Caki2 (cell line): ENCODE measurements around the gene LRCH1. TPM values are rescaled to one million over a fixed set of nuclear protein-coding genes. Genes with fewer than 3 reads are reported as not detected.
"Not testable (repeated sequence)": the region's sequence is repeated elsewhere in the genome, so short reads cannot be mapped to it uniquely, and the experiment has no call there.

ENCODE experiments used
- DNase-seq: peaks from one replicate; pipeline ENCODE4 v3.0.0-alpha.2; 2015; ENCODE audit warnings: low read depth
- in situ Hi-C: cut with HindIII; loops from 2 replicates; pipeline ENCODE4 v1.10.0; 2016; ENCODE audit warnings: low sequenced_read_pairs, low pct_unique_long_range_greater_than_20kb, mixed read lengths
- total RNA-seq: library from RNA; depleted of rRNA; stranded (reverse); fragments of >200 nt; shearing (Covaris generic); gene quantifications from 2 replicates; pipeline ENCODE4 v1.2.3, GENCODE V29; 2014; ENCODE audit warnings: low replicate concordance

LRCH1 gene
- total RNA-seq, 1 experiment from 2014 or later = 5.4 TPM

DNA sequence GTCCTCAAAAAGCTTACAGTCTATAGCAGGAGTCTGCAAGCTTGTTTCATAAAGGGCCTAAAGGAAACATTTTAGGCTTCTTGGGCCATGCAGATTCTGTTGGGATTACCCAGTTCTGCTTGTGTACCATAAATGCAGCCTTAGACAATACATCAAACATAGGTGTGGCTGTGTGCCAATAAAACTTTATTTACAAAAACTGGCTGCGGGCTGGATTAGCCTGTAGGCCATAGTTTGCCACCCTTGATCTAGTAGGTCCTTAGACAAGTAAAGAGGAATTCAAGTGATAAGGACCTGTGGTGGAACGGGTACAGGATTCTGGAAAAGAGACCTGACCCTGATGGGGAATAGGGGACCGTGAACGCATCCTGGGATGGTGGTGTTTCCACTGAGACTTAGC, 192.1 kb downstream of the LRCH1 start:
- DNase-seq = no peak
- in situ Hi-C loops = no loop called here

DNA sequence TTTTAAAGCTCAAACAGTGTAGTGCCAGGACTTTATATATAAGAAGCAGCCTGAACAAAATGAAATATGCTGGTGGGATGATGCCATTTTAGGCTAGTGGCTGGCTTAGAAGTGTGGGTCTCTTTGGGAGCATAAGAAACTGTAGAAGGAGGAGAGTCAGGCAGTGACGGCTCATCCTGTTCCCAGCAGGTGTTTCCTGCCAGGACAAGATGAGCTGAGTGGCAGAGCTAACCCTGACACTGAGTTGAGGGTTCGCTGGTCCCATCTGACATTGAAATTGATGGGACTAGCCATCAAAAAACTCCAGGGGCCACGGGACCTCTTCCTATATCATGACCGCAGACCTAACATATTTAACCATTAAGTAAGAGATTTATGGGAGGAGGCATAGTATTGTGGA, 192.7 kb downstream of the LRCH1 start:
- in situ Hi-C loops = no loop called here
- no peak for DNase-seq

DNA sequence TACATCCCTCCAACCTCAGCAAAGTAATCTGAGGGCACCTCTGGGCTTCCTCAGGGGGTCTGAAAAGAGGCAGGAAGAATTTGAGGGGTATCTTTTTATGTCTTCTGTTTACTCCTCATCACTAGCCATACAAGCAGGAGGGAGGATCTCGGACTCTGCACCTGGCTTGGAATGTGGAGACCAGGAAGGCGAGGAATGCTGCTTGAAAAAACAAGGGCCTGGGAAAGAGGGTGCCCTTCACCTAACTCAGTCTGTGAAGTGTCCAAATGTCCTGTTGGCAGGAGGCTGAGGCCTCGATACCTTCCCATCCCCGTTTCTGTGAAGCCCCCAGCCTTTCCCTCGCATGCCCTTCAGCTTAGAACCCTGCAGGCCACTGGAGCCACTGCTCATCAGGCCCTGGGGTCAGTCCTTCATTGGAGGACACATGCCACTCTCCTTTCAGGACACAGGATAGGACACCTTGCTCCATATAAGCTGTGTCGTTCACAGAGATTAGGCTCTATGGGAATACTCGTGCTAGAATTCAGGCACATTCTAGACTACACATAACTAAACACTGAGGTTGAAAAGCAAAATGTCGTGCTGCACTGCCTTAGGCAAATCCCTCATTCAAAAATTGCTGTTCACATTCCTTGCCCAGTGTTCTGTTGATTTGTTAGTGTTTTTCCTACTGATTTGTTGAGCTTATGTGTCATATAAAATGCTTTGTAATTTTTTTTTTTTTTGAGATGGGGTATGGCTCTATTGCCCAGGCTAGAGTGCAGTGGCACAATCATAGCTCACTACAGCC, 194.3 kb downstream of the LRCH1 start:
- in situ Hi-C loops = no loop called here
- DNase-seq = no peak

DNA sequence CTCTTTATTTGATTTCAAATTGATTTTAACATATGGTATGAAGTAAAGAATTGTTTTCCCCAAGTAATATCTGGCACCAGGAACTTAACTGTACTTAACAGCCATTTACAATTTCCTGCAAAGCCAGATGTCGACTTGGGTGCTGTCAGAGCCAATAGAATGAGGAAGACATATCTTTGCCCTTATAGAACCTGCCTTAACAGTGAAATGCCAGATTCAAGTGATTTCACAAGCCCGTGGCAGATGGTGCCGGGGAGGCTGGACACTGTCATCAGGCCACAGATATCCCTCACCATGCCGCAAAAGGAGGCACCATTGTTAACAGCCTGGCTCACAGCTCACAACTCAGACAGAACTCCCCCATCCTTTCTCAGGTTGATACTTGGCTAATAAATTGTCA, 195.3 kb downstream of the LRCH1 start:
- DNase-seq = no peak
- in situ Hi-C loops = no loop called here

DNA sequence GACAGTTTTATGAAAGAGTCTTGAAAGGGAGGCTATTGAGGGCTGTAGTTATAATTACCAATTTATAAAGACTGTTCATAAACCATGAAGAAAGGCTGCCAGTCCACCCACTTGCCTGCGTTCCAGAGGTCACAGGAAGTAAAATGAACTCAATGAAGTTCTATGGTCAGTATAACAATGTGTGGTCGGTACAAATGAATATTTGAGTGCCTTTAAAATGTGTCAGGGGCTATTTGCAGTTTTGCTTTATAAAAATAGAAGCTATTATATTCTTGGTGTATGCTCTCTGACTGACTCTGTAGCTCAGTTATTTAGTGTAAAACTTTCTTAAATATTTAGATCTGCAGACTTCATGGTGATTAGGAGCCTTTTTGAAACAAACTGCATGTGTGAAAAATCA, 197.0 kb downstream of the LRCH1 start:
- no peak for DNase-seq
- in situ Hi-C loops = no loop called here

DNA sequence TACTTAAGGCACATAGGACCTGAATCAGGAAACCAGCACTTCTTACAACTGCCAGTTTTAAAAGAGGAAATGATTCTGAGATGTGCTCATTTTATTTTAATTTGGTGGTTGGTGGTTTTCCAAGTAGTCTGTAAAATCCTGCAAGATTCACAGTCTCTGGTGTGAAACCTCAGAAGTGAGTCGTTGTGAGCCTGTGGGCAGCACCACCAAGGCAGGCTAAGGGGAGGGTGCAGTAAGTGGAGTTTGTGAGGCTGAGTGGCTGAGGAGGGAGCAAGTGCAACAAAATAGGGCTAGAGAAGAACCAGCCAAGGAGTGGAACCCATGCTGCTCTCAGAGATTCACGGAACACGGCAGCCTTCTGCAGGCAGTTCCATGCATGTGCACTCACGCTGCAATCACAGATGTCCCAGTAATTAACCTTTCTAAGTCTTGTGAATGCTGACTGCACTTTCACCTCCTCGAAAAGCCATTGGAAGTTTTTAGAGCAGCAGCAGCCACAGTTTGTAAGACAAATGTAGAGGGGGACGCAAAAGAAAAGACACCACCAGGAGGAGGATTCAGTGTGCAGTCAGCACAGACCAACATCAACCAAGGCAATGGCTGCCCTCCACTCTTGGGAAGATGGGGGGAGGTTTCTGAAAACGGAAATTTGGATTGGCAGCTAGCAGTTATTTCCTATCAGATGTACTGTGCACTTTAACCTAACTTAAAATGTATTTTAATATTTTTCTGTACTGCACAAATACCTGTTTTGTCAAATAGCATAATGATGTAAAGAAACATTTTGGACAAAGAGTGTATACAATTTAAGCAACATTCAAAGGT, 199.1 kb downstream of the LRCH1 start:
- in situ Hi-C loops = no loop called here
- DNase-seq = no peak

DNA sequence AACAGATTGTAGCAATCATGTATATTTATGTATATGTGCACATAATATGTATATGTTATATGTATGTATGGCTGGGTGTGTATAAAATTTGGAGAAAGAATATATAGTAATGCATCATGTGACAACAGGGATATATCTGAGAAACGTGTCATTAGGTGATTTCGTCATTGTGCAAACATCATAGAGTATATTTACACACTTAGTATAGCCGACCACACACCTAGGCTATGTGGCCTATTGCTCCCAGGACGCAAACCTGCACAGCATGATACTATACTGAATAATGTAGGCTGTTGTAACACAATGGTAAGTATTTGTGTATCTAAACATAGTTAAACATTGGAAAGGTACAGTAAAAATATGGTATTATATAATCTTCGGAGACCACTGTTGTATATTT, 200.2 kb downstream of the LRCH1 start:
- DNase-seq = no peak
- in situ Hi-C loops = no loop called here

DNA sequence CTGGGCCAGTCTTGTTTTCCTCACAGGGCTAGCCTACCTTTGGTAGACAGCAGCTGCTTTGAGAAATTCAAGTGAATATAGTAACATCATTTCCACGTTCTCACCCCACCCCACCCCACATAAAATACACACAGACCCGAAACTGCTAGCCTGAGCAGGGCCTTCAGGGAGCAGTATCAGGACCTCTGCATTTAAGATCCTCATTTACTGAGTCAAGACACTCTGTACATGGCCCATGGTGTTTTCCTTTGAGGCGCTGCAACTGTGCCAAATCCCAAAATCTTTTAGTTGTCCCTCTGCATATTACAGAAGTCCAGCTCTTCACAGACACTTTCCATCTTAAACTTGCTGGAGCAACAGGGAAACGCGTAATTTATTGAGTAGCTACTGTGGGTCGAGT, 200.9 kb downstream of the LRCH1 start:
- no peak for DNase-seq
- in situ Hi-C loops = no loop called here

DNA sequence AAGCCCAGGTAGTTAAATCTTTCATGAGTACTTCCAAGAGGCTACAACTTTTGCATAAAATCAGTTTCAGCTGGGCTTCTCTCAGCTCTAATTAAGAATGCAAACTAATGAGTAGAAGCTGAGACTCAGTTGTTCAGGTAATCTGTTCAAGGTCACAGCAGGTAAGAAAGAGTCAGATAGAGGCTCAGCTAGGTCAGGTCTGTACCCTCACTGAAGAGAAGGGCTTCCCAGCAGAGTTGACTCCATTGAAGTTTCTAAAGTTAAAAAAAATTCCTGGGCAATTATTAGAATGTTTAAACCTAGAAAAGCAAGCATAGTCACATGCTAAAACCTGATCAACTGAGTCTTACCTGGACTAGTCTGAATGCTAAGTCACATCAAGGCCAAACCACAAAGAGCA, 201.8 kb downstream of the LRCH1 start:
- no peak for DNase-seq
- in situ Hi-C loops = no loop called here

DNA sequence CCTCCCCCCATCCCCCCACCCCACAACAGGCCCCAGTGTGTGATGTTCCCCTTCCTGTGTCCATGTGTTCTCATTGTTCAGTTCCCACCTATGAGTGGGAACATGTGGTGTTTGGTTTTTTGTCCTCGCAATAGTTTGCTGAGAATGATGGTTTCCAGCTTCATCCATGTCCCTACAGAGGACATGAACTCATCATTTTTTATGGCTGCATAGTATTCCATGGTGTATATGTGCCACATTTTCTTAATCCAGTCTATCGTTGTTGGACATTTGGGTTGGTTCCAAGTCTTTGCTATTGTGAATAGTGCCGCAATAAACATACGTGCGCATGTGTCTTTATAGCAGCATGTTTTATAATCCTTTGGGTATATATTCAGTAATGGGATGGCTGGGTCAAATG, 202.5 kb downstream of the LRCH1 start:
- in situ Hi-C loops, DNase-seq: not testable (repeated sequence)

DNA sequence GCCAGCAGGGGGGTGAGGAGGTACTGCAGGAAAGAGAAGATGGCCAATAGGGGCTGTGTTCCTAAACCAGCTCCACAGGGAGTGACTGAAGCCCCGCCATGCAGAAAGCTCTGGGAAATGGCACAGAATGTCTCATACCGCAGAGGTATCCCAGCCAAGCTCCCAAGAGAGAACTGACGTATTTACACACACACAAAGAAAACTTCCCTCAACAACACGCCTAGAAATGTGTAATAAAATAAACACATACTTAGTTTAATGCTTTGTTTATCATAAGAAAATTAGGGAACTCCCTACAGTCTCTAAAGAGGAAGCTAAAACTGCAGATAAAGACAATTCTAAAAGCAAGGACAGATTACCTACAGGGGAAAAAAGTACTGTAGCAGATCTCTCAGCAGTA, 204.0 kb downstream of the LRCH1 start:
- in situ Hi-C loops = no loop called here
- no peak for DNase-seq

DNA sequence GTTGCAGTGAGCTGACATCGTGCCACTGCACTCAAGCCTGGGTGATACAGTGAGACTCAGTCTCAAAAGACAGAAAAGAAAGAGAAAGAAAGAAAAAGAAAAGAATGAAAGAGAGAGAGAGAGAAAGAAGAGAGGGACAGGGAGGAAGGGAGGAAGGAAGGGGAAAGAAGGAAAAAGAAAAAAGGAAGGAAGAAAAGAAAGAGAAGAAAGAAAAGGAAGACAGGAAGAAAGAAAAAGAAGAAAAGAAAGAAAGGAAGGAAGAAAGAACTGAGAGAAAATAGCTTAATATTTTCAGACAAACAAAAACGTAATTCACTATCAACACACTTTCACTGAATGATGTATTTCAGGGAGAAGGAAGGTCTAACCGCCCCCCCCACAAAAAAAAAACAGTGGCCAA, 204.7 kb downstream of the LRCH1 start:
- no peak for DNase-seq
- in situ Hi-C loops = no loop called here

DNA sequence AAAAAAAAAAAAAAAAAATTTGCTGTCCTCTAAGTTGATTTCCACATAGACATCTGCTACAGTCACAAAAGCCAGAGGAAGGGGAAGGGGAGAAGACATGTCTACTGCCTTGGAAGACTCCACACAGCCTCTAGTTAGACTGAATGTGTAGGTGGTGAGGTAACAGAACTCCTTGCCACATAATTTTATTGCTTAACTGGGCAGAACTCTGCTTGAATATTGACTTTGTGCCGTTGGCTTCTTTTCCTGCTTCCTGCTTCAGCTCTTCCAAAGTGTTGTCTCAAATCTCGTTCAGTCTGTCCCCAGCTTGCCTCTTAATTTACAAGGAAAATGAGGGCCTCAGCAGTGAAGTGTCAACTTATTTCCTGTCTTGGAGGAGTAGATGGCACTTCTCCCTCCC, 206.9 kb downstream of the LRCH1 start:
- in situ Hi-C loops = no loop called here
- DNase-seq = no peak

DNA sequence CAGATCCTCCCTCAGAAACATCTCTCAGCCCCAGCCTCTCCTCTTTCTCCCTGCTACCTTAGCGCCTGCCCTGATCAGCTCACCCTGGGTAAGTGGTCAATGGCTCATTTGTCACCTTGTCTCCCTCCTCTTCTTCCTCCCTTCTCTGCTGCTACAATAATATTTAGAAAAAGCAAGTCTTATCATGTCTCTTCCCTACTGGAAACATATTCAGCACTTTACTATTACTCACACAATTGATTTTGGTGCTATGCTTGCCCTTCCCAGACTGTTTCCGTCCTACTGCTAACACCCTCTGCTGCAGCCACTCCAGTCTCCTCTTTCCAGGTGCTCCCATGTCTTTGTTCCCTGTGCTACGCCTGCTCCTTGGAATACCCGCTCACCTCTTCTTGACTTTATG, 208.2 kb downstream of the LRCH1 start:
- in situ Hi-C loops = no loop called here
- no peak for DNase-seq

DNA sequence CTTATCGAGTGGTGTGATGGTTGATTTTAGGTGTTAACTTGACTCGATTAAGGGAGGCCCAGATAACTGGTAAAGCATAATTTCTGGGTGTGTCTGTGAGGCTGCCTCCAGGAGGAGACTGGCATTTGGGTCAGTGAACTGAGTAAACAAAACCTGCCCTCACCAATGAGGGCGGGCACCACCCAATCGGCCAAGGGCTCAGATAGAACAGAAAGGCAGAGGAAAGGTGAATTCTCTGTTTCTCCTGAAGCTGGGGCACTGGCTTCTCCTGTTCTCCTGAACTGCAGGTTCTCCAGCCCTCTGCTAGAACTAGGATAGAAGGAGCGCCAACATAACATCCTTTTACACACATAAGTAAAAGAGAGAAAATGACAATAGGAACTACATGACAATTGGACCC, 208.9 kb downstream of the LRCH1 start:
- no peak for DNase-seq
- in situ Hi-C loops = no loop called here

DNA sequence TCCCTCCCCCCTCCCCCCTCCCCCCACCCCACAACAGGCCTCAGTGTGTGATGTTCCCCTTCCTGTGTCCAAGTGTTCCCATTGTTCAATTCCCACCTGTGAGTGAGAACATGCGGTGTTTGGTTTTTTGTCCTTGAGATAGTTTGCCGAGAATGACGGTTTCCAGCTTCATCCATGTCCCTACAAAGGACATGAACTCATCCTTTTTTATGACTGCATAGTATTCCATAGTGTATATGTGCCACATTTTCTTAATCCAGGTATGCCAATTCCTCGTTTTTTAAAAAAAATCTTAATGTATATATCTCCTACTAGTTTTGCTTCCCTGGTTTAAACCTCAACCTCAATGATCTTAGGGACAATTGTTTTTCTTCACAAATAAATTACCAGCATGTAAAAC, 217.0 kb downstream of the LRCH1 start:
- DNase-seq, in situ Hi-C loops: not testable (repeated sequence)

DNA sequence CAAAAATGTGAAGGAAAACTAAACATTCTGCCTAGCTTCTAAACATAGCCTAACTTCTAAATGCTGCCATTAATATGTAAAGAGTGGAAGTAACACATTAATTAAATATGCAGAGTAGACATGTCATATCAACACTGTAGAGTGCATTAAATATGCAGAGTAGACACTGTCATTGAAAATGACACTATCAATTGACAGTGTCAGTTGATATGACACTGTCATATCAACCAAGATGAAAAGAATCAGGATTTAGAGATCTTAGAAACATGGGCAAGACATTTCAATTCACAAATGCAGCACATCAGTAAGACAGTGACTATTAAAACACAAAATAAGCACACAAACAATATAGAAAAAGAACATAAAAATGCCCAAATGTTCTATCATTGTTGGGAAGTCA, 218.7 kb downstream of the LRCH1 start:
- in situ Hi-C loops = no loop called here
- no peak for DNase-seq

DNA sequence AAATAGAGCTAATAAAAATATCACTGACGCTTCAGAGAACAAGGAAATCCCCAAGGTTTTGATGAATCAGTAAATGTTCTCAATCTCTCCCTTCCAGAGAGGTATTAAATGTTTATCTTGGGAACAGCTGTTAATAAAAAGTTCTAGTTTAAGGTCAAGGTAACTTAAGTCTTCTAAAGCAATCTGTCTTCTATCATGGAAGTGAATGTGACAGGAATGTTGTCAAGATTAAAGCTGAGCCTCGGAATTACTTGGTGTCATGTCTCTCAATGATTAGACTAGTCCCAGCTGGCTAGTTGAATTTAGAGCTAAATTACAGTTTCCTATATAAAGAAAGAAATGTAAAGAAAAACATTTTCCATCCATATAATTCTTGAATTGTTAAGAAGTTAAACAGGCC, 220.6 kb downstream of the LRCH1 start:
- DNase-seq = no peak
- in situ Hi-C loops = no loop called here

DNA sequence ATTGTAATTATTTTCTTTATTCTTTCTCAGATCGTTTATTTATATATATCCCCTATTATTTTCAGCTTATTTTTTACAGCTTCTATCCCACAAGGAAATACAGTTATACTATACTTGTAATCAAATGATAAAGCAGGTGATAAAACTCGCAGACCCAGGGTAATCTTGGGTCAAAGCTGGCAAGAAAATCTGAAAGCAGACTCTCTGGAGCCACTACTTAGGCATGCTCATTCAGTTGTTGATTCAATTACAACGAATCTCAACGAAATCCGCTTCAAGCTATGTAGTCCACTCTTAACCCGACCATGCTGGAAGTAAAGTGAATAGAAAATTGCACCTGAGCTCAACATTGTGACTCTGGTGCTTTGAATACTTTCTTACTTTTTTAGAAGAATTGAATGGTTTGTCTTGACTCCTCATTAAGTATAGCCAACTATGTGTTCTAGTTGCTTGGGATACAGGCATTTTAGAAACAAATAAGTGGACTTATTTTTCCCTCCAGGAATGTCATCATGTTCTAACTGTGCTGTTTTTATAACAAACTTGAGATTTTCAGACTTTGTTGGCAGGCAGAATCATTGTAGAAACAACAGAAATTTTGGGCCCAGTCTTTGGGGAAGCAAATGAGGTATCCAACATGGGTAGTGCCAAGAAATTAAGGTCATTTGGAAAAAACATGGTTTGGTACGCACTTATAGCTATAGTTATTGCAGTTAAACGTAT, 222.6 kb downstream of the LRCH1 start:
- in situ Hi-C loops = no loop called here
- no peak for DNase-seq
